SK-N-SH (cell line): Measurements from ENCODE around the gene RB1. TPM values are rescaled to one million over a fixed set of nuclear protein-coding genes. Genes with fewer than 3 reads are reported as not detected.

Experiments
- CTCF ChIA-PET: fragments of 300-600, 350-600 bp; formaldehyde crosslinking; extraction: SDS; loops from one replicate; lab custom pipeline; 2021; lab: Yijun Ruan, JAX
- POLR2A ChIA-PET: fragments of 350-600 bp; sonication (Branson Sonifier 250); formaldehyde crosslinking; extraction: SDS; loops from one replicate; lab custom pipeline; 2020; ENCODE audit warnings: antibody characterized with exemption, inconsistent platforms; lab: Yijun Ruan, JAX
- DNase-seq: peaks from one replicate; pipeline ENCODE4 v3.0.0; 2012
- H2AFZ ChIP-seq: fragments of 200-600 bp; sonication (generic); 2 replicates; pipeline ENCODE4 v1.8.1; 2016; ENCODE audit warnings: antibody characterized with exemption, mild to moderate bottlenecking, low read depth
- H3F3A ChIP-seq: fragments of 200-600 bp; sonication (generic); replicated peaks from 2 replicates; pipeline ENCODE3; 2016; ENCODE audit warnings: antibody characterized with exemption, mild to moderate bottlenecking; ENCODE audit not compliant: insufficient read depth
- H3K27ac ChIP-seq, 2 experiments: fragments of 200-500 bp in 1 of 2; fragments of 200-600 bp in 1 of 2; sonication (Bioruptor generic) in 1 of 2; sonication (generic), shearing (Covaris generic) in 1 of 2; 2 replicates each; pipeline versions ENCODE4 v1.5.1 to v1.6.1; 2014 to 2016; ENCODE audit warnings: low read depth in 2 of 2, inconsistent platforms in 1 of 2, low read length in 1 of 2, mild to moderate bottlenecking in 1 of 2, mixed read lengths in 1 of 2
- H3K27me3 ChIP-seq: fragments of 200-600 bp; sonication (generic), shearing (Covaris generic); 2 replicates; pipeline ENCODE4 v1.6.1; 2016; ENCODE audit warnings: mixed run types; ENCODE audit not compliant: insufficient read depth
- H3K36me3 ChIP-seq, 2 experiments: fragments of 200-500 bp in 1 of 2; fragments of 200-600 bp in 1 of 2; sonication (Bioruptor generic) in 1 of 2; sonication (generic) in 1 of 2; replicated peaks in 1 of 2; 2 replicates each; pipeline versions ENCODE3 to v1.5.1; 2014 to 2016; ENCODE audit warnings: low read length in 1 of 2, mild to moderate bottlenecking in 1 of 2; ENCODE audit not compliant: insufficient read depth in 2 of 2, control insufficient read depth in 1 of 2
- H3K4me1 ChIP-seq, 2 experiments: fragments of 200-500 bp in 1 of 2; fragments of 200-600 bp in 1 of 2; sonication (Bioruptor generic) in 1 of 2; sonication (generic), shearing (Covaris generic) in 1 of 2; 2 replicates each; pipeline versions ENCODE4 v1.5.1 to v1.6.1; 2014 to 2016; ENCODE audit warnings: low read depth in 1 of 2, low read length in 1 of 2, mixed run types in 1 of 2; ENCODE audit not compliant: insufficient read depth in 2 of 2, control insufficient read depth in 1 of 2
- H3K4me2 ChIP-seq: fragments of 200-600 bp; sonication (generic), shearing (Covaris generic); 2 replicates; pipeline ENCODE4 v1.6.1; 2017; ENCODE audit warnings: mixed run types
- H3K4me3 ChIP-seq, 2 experiments: fragments of 200-500 bp in 1 of 2; fragments of 200-600 bp in 1 of 2; sonication (Bioruptor generic) in 1 of 2; sonication (generic), shearing (Covaris generic) in 1 of 2; 2 replicates each; pipeline versions ENCODE4 v1.5.1 to v1.8.1; 2014 to 2016; ENCODE audit warnings: low read depth in 2 of 2, inconsistent platforms in 1 of 2, low read length in 1 of 2, mild to moderate bottlenecking in 1 of 2, mixed read lengths in 1 of 2, moderate library complexity in 1 of 2
- H3K79me2 ChIP-seq: fragments of 200-600 bp; sonication (generic); 2 replicates; pipeline ENCODE4 v1.8.1; 2017; ENCODE audit warnings: mild to moderate bottlenecking; ENCODE audit not compliant: insufficient read depth
- H3K9ac ChIP-seq: fragments of 200-600 bp; sonication (generic); 2 replicates; pipeline ENCODE4 v1.6.1; 2017; ENCODE audit warnings: mixed run types
- H3K9me2 ChIP-seq: fragments of 200-600 bp; sonication (generic); 2 replicates; pipeline ENCODE4 v1.6.1; 2017; ENCODE audit warnings: mixed run types
- H3K9me3 ChIP-seq: fragments of 200-600 bp; sonication (generic); 2 replicates; pipeline ENCODE4 v1.6.1; 2017; ENCODE audit warnings: mixed run types, mild to moderate bottlenecking, moderate library complexity
- H4K20me1 ChIP-seq: fragments of 200-600 bp; sonication (generic); 2 replicates; pipeline ENCODE4 v1.6.1; 2017; ENCODE audit warnings: mild to moderate bottlenecking, mixed run types; ENCODE audit not compliant: insufficient read depth
- ELF1 ChIP-seq: IDR thresholded peaks from 2 replicates; pipeline ENCODE4 v1.4.0; 2012
- EZH2phosphoT487 ChIP-seq: fragments of 200-600 bp; sonication (generic); IDR thresholded peaks from 2 replicates; pipeline ENCODE4 v1.6.1; 2017; ENCODE audit warnings: low read depth, mixed run types, mild to moderate bottlenecking, antibody characterized with exemption, moderate library complexity, borderline replicate concordance
- FOSL2 ChIP-seq: IDR thresholded peaks from 2 replicates; pipeline ENCODE4 v1.4.0; 2012; ENCODE audit warnings: low read depth, mild to moderate bottlenecking, moderate library complexity, borderline replicate concordance
- GABPA ChIP-seq: IDR thresholded peaks from 2 replicates; pipeline ENCODE4 v1.4.0; 2012; ENCODE audit warnings: low read depth, mild to moderate bottlenecking
- JUND ChIP-seq: IDR thresholded peaks from 2 replicates; pipeline ENCODE4 v1.4.0; 2012
- MEF2A ChIP-seq: IDR thresholded peaks from 2 replicates; pipeline ENCODE4 v1.4.0; 2012; ENCODE audit warnings: low read depth, borderline replicate concordance
- MXI1 ChIP-seq: IDR thresholded peaks from 2 replicates; pipeline ENCODE4 v1.6.1; 2012; ENCODE audit warnings: mild to moderate bottlenecking, low read depth, low read length, improper control_type of control experiment
- NFIC ChIP-seq: IDR thresholded peaks from 2 replicates; pipeline ENCODE4 v1.4.0; 2012; ENCODE audit warnings: borderline replicate concordance
- NRF1 ChIP-seq: IDR thresholded peaks from 2 replicates; pipeline ENCODE4 v1.6.1; 2012; ENCODE audit warnings: low read depth, mild to moderate bottlenecking, low read length
- POLR2AphosphoS5 ChIP-seq: IDR thresholded peaks from 2 replicates; pipeline ENCODE4 v1.6.1; 2012; ENCODE audit warnings: low read depth, low read length
- RAD21 ChIP-seq: IDR thresholded peaks from 2 replicates; pipeline ENCODE4 v1.6.1; 2012; ENCODE audit warnings: mild to moderate bottlenecking, low read length
- RFX5 ChIP-seq: IDR thresholded peaks from 2 replicates; pipeline ENCODE4 v1.6.1; 2012; ENCODE audit warnings: mild to moderate bottlenecking, improper control_type of control experiment, low read length
- RXRA ChIP-seq: IDR thresholded peaks from 2 replicates; pipeline ENCODE4 v1.4.0; 2012; ENCODE audit warnings: low read depth, mild to moderate bottlenecking, borderline replicate concordance
- SIN3A ChIP-seq: IDR thresholded peaks from 2 replicates; pipeline ENCODE4 v1.6.1; 2012; ENCODE audit warnings: low read depth, mild to moderate bottlenecking, low read length, moderate library complexity, borderline replicate concordance
- SMC3 ChIP-seq: IDR thresholded peaks from 2 replicates; pipeline ENCODE4 v1.6.1; 2012; ENCODE audit warnings: low read depth, low read length, improper control_type of control experiment
- TEAD4 ChIP-seq: IDR thresholded peaks from 2 replicates; pipeline ENCODE4 v1.4.0; 2012; ENCODE audit warnings: mild to moderate bottlenecking, borderline replicate concordance; ENCODE audit not compliant: insufficient read depth
- USF1 ChIP-seq: IDR thresholded peaks from 2 replicates; pipeline ENCODE4 v1.4.0; 2012; ENCODE audit warnings: low read depth, borderline replicate concordance
- USF2 ChIP-seq: fragments of 150-350 bp; IDR thresholded peaks from 2 replicates; pipeline ENCODE4 v1.6.1; 2017; ENCODE audit warnings: antibody characterized with exemption, low read length, low read depth, borderline replicate concordance
- WGBS: methylation state at CpG from one replicate; pipeline ENCODE4 v1.1.6; 2017; ENCODE audit warnings: low lambda C conversion rate; 5-methylcytosine and 5-hydroxymethylcytosine counted together
- polyA plus RNA-seq, 3 experiments: library from polyadenylated mRNA; depleted of rRNA; stranded (reverse); fragments of >200 nt; gene quantifications; 2 replicates each; pipeline ENCODE4 v1.2.3, GENCODE V29; 2012
- TF ChIP-seq, protein P1 (sequence below): IDR thresholded peaks from 2 replicates; pipeline ENCODE4; 2012

RB1 gene
- polyA plus RNA-seq, 1 of the 3 experiments (the other 2 are of a cell fraction), result 11.5 TPM

DNA sequence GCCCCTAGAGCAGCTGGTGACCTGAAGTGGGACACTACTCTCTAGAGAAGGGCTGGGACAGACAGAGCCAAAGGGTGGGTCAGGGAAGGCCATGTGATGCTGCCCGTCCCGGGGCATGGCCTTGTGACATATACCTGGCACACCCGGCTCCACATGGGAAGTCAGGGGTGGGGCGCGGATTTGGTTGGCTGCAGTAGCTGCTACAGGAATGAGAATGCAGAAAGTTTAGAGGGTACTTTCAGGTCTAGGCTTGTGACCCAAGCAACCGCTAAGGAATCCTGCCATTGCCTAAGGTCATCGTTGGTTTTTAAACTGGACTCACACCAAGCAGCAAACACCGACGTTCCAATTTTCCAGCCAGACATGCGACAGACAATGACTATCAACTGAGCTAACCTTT lies 203.5 kb downstream of the RB1 start:
- ChIA-PET POLR2A (no interaction called here), CTCF (interaction anchor here (0.7 kb wide), 1 partner anchor 72 kb away, joined by 3 read pairs; no protein-coding TSS in a partner anchor)
- 90% methylated on average over 10 of the region's 10 CpGs for WGBS
- H3K4me3 ChIP-seq, result no peak overlapping the region
- H3F3A ChIP-seq, result no peaks in the 10 kb centered on the region
- H3K9me2 ChIP-seq, result no peaks in the 10 kb centered on the region
- no peak overlapping the region for H3K4me2 ChIP-seq
- no peak overlapping the region for H3K27ac ChIP-seq
- no peaks in the 10 kb centered on the region for H3K27me3 ChIP-seq
- no peaks in the 10 kb centered on the region for H3K9me3 ChIP-seq
- H3K4me1 ChIP-seq, result peaks cover 0 to 2% of the 10 kb centered on the region in 2 experiments; a peak in 1 of 4 replicates
- H3K36me3 ChIP-seq, result no peaks in the 10 kb centered on the region
- H4K20me1 ChIP-seq, result no peaks in the 10 kb centered on the region
- DNase-seq, result no peak
- no peak for TF ChIP-seq FOSL2
- TF ChIP-seq EZH2phosphoT487, result no peak
- TF ChIP-seq RXRA, result no peak
- no peak for TF ChIP-seq NFIC
- TF ChIP-seq SIN3A, result no peak
- no peak for TF ChIP-seq SMC3
- TF ChIP-seq NRF1, result no peak
- no peak overlapping the region for H2AFZ ChIP-seq
- H3K79me2 ChIP-seq, result no peaks in the 10 kb centered on the region
- H3K9ac ChIP-seq, result no peak overlapping the region

DNA sequence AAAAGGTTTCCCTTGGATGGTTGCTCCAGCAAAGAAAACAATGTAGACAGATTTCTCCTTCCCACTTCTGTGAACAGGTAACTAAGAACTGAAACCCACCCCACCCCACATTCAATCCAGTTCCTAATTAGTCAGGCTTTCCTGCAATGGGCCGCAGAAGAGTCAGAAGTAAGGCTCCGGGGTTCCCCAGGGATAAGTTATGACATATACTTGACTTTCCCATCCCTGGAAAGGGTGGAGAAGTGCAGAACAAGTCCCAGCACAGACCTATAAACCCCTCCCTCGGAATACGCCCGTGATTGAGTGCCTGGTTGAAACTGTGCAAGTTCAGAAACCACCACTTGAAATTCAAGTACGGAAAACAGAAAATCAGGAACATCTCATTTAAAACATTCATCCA lies 204.5 kb downstream of the RB1 start:
- H3K79me2 ChIP-seq, result no peaks in the 10 kb centered on the region
- H3K9ac ChIP-seq, result no peak overlapping the region
- ChIA-PET POLR2A (no interaction called here), CTCF (no interaction called here)
- H2AFZ ChIP-seq, result no peak overlapping the region
- no peaks in the 10 kb centered on the region for H3K9me2 ChIP-seq
- TF ChIP-seq NFIC, result no peak
- TF ChIP-seq GABPA, result no peak
- WGBS, result 93% methylated on average over 6 of the region's 6 CpGs
- no peak overlapping the region for H3K4me3 ChIP-seq
- H3K4me2 ChIP-seq, result no peak overlapping the region
- H3F3A ChIP-seq, result no peaks in the 10 kb centered on the region
- H3K4me1 ChIP-seq, result peaks cover 0 to 2% of the 10 kb centered on the region in 2 experiments; a peak in 1 of 4 replicates
- no peak for DNase-seq
- peaks cover 0 to 5% of the 10 kb centered on the region in 2 experiments for H3K36me3 ChIP-seq
- no peak overlapping the region for H3K27ac ChIP-seq
- H4K20me1 ChIP-seq, result no peaks in the 10 kb centered on the region
- H3K27me3 ChIP-seq, result no peaks in the 10 kb centered on the region
- no peaks in the 10 kb centered on the region for H3K9me3 ChIP-seq

DNA sequence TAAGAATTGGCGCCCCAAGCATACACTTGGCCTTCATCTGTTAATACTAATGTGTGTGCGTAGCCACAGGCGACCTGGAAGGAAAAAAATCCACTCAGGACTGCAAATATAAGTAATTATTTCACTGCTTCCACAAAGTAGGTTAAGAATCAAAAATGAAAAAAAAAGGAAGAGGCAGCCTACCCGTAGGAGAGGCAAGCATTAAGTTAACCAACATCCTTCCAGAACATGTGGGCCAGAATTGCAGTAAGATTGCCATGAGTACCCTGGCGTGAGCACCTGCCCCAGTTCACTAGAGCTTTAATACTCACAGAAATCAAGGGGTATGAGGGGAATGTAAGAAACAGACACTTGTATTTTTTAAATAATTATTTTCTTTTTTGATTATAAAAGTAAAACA lies 207.1 kb downstream of the RB1 start:
- H3K9me3 ChIP-seq, result no peaks in the 10 kb centered on the region
- WGBS, result 93% methylated on average over 5 of the region's 5 CpGs
- H3K79me2 ChIP-seq, result no peaks in the 10 kb centered on the region
- no peaks in the 10 kb centered on the region for H3F3A ChIP-seq
- CTCF ChIA-PET, result no interaction called here
- H3K27ac ChIP-seq, result no peak overlapping the region
- no peak overlapping the region for H3K4me3 ChIP-seq
- peaks cover 0 to 5% of the 10 kb centered on the region in 2 experiments for H3K36me3 ChIP-seq
- POLR2A ChIA-PET, result no interaction called here
- H3K4me2 ChIP-seq, result no peak overlapping the region
- H2AFZ ChIP-seq, result no peak overlapping the region
- no peaks in the 10 kb centered on the region for H3K27me3 ChIP-seq
- H3K9ac ChIP-seq, result no peak overlapping the region
- H3K4me1 ChIP-seq, result peaks cover 0 to 2% of the 10 kb centered on the region in 2 experiments; a peak in 1 of 4 replicates
- no peaks in the 10 kb centered on the region for H4K20me1 ChIP-seq
- no peaks in the 10 kb centered on the region for H3K9me2 ChIP-seq
- no peak for DNase-seq
- TF ChIP-seq TEAD4 (no peak), RFX5 (no peak), RXRA (no peak), USF2 (no peak), MEF2A (no peak), POLR2AphosphoS5 (no peak), USF1 (no peak), ELF1 (no peak), RAD21 (no peak), MXI1 (no peak), JUND (no peak)
- TF ChIP-seq, protein P1, sequence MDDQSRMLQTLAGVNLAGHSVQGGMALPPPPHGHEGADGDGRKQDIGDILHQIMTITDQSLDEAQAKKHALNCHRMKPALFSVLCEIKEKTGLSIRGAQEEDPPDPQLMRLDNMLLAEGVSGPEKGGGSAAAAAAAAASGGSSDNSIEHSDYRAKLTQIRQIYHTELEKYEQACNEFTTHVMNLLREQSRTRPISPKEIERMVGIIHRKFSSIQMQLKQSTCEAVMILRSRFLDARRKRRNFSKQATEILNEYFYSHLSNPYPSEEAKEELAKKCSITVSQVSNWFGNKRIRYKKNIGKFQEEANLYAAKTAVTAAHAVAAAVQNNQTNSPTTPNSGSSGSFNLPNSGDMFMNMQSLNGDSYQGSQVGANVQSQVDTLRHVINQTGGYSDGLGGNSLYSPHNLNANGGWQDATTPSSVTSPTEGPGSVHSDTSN, result no peak
